GM12892 (cell line): ENCODE measurements around the gene TBXA2R.
"Not testable (repeated sequence)": the region's sequence is repeated elsewhere in the genome, so short reads cannot be mapped to it uniquely, and the experiment has no call there.

Source experiments
- DNase-seq: peaks from one replicate; pipeline ENCODE4 v3.0.0; 2011; ENCODE audit not compliant: insufficient read length
- FAIRE-seq: peaks from 2 replicates; lab custom pipeline; 2011; peaks lifted over from hg19 to GRCh38; lab: Jason Lieb, UNC
- POLR2A ChIP-seq: IDR thresholded peaks from 2 replicates; pipeline ENCODE4 v1.6.1; 2011; ENCODE audit warnings: low read depth, low read length, control low read depth
- POLR2AphosphoS5 ChIP-seq: IDR thresholded peaks from 2 replicates; pipeline ENCODE4 v1.6.1; 2011; ENCODE audit warnings: low read depth, low read length, control low read depth
- TAF1 ChIP-seq: IDR thresholded peaks from 2 replicates; pipeline ENCODE4 v1.6.1; 2011; ENCODE audit warnings: low read depth, mild to moderate bottlenecking, control low read depth, low read length, borderline replicate concordance

Gene TBXA2R

DNA sequence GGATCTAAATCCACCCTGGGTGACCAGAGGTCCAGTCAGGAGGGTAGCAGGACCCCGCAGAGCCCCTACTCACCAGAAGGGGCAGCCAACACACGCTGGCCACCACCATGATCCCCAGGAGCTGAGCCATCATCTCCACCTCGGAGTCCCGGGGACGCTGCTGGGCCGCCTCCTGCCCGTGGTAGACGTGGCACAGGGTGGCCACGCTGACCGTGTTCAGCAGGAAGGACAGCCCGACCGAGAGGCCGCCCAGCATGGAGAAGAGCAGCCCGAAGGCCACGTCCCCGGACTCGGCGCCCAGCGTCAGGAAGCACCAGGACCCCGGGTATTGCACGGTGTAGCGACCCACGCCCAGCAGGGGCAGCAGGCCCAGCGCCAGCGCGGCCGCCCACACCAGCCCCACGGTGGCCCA is 6.9 kb downstream of the TBXA2R start:
- no peak for FAIRE-seq
- TF ChIP-seq POLR2AphosphoS5 = no peak
- no peak for TF ChIP-seq TAF1
- no peak for TF ChIP-seq POLR2A

GRCh38 chr19:3595521-3596061 is 11.1 kb downstream of the TBXA2R start:
- DNase-seq (no peak), FAIRE-seq (no peak)
- TF ChIP-seq POLR2AphosphoS5 (no peak), TAF1 (no peak), POLR2A (no peak)

More for the DNA sequence above, 6.9 kb downstream of the TBXA2R start:
- no peak for DNase-seq

GRCh38 chr19:3593156-3593555 is 13.5 kb downstream of the TBXA2R start:
- DNase-seq = no peak
- FAIRE-seq = no peak
- no peak for TF ChIP-seq POLR2A
- no peak for TF ChIP-seq TAF1
- TF ChIP-seq POLR2AphosphoS5 = no peak

DNA sequence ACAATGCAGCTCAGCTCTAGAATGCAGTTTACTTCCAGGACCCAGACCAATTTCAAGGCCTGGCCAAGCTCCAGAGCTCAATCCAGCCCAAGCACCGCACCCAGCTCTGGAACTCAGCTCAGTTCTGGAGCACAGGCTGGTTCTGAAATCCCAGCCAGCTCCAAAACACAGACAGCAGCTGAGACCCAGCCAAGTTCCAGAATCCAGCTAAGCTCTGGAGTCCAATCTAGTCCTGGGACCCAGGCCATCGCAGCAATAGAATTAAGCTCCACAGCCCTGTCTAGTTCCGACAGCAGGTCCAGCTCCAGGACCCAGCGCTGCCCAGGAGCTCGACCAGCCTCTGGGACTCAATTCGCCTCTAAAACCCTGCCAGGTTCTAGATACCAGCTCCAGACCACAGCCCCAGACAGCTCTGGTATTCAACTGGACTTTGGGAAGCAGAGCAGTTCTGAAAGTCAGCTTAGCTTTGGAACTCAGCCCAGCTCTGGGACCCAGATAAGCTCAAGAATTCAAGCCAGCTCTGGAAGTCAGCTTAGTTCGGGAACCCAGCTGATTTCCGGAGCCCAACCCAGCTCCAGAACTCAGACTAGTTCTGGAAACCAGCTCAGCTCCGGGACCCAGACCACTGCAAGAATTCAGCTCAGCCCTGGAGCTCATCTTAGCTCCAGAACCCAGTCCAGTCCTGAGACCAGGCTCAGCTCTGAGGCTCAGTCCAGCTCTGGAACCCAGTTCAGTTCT is 14.6 kb downstream of the TBXA2R start:
- FAIRE-seq (no peak), DNase-seq (no peak)
- TF ChIP-seq POLR2A = no peak
- no peak for TF ChIP-seq POLR2AphosphoS5
- TF ChIP-seq TAF1 = no peak

DNA sequence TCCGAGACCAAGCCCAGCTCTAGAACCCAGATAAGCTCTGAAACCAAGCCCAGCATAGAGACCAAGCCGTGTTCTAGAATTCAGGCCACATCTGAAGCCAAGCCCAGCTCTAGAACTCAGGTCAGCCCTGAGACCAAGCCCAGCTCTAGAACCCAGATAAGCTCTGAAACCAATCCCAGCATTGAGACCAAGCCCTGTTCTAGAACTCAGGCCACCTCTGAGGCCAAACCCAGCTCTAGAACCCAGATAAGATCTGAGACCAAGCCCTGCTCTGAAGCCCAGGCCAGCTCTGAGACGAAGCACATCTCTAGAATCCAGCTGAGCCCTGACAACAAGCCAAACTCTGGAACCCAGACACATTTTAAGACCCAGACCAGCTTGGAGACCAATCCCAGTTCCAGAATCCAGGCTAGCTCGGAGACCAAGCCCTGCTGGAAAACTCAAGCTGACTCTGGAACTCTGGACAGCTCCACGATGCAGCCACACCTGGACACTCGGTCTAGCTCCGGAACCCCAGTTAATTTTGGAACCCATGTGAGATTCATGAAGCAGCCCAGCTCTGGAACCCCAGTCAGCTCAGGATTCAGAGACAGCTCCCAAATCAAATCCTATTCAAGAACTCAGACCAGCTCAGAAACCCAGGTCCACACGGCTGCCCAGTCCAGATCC is 15.6 kb downstream of the TBXA2R start:
- no peak for TF ChIP-seq POLR2AphosphoS5
- TF ChIP-seq TAF1 = no peak
- TF ChIP-seq POLR2A = no peak
- DNase-seq (no peak), FAIRE-seq (no peak)

DNA sequence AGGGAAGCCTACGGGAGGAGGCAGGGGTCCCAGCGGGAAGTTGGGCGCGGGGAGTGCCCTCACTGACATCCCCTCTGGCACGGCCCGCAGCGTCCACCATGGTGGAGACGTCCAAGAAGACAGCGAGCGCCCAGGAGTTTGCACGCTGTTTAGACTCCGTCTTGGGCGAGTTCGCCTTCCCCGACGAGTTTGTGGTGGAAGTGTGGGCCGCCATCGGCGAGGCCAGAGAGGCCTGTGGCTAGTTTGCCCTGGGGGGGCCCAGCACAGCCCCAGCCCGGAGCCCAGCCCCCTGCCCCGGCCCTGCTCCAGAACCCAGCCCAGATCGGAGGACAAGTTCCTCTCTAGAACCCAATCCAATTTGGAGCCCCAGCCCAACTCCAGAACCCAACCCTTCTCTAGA is 16.7 kb downstream of the TBXA2R start:
- FAIRE-seq (no peak), DNase-seq (no peak)
- TF ChIP-seq POLR2AphosphoS5 = no peak

DNA sequence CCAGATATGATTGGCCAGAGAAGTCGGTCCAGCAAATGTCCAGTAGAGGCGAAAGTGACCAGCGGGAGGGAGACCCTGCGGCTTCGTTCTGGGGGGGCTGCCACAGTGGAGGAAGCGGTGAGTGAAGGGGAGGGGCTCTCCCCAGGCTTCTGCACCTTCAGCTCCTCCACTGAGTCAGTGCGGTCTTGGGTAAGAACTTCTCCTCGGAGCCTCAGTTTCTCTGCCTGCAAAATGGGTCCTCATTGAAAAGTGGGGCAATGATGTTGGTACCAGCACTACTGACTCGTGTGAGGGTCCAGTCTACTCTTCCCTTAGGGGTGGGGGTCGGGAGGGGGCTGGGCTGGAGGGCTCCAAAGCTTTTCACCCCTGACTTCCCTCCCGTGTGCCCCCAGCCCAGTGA is 17.2 kb downstream of the TBXA2R start:
- DNase-seq (no peak), FAIRE-seq (no peak)
- TF ChIP-seq POLR2A = no peak
- no peak for TF ChIP-seq TAF1
- no peak for TF ChIP-seq POLR2AphosphoS5

- no peak for TF ChIP-seq POLR2A
- TF ChIP-seq POLR2AphosphoS5 = no peak
- TF ChIP-seq TAF1 = no peak
- FAIRE-seq = no peak
These were observed 19.8 kb downstream of the TBXA2R start for GRCh38 chr19:3586707-3587346.

GRCh38 chr19:3586127-3586626 is 20.5 kb downstream of the TBXA2R start:
- TF ChIP-seq POLR2A (no peak), TAF1 (no peak), POLR2AphosphoS5 (no peak)
- DNase-seq (no peak), FAIRE-seq (no peak)

More at GRCh38 chr19:3586707-3587346, 19.8 kb downstream of the TBXA2R start:
- no peak for DNase-seq

DNA sequence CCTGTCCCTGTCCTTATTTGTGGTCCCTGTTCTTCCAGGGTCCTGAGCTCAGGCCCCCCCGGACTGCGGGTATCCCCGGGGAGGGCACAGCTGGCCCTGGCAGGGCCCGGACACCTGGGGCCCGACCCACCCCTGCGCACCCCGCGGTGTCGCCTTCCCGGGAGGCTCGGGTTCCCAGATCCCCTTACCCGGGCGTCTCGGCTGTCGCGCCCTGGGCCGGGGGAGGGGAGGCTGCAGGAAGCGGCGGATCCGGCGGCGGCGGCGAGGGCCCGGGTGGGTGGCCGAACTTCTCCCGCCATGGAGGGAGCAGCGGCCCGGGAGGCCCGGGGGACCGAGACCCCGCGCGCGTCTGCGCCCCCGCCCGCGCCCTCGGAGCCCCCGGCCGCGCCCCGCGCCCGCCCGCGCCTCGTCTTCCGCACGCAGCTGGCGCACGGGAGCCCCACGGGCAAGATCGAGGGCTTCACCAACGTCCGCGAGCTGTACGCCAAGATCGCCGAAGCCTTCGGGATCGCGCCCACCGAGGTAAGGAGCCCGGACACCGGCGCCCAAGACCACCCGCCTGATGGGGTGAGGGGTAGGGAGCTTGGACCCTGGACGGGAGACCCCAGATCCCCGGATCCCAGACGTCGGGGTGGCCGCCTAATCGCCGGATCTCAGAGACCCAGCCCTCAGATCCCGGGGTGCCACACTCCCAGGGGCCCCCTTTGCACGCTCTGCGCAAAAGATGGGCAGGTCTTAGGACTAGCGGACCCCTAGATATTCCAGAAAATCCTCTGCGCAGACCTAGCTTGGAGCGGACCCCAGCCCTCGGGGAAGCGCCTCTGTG is 21.2 kb downstream of the TBXA2R start, which contains the start of gene GIPC3:
Gene GIPC3, plus strand, starts transcription at position 178 of the 826 bp plus-strand sequence. Its CDS starts 120 bp downstream, at position 298.
- DNase-seq (no peak), FAIRE-seq (no peak)
- TF ChIP-seq TAF1 (no peak), POLR2A (no peak), POLR2AphosphoS5 (no peak)

DNA sequence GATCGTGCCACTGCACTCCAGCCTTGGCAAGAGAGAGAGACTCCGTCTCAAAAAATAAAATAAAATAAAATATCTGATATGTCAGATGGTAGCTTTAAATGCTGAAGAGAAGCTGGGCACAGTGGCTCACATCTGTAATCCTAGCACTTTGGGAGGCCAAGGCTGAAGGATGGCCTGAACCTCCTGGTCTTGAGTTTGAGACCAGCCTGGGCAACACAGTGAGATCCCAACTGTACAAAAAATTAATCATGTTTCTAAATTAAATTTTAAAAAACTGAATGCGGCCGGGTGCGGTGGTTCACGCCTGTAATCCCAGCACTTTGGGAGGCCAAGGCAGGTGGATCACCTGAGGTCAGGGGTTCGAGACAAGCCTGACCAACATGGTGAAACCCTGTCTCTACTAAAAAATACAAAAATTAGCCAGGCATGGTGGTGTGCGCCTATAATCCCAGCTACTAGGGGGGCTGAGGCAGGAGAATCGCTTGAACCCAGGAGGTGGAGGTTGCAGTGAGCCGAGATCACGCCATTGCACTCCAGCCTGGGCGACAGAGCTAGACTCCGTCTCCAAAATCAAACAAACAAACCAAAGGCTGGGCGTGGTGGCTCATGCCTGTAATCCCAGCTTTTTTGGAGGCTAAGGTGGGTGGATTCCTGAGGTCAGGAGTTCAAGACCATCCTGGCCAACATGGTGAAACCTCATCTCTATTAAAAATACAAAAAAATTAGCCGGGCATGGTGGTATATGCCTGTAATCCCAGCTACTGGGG is 22.5 kb downstream of the TBXA2R start:
- FAIRE-seq, DNase-seq: not testable (repeated sequence)

DNA sequence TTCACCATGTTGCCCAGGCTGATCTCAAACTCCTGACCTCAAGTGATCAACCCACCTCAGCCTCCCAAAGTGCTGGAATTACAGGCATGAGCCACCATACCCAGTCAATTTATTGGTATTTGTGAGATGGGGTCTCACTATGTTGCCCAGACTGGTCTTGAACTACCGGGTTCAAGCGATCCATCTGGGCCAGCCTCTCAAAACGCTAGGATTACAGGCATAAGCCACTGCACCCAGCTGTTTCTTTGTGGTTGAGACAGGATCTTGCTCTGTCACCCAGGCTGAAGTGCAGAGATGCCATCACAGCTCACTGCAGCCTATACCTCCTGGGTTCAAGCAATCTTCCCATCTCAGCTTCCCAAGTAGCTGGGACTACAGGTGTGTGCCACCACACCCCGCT is 24.9 kb downstream of the TBXA2R start:
- not testable (repeated sequence) for FAIRE-seq, DNase-seq
